ENCODE data around the gene SFTPA2. TPM values are rescaled to one million over a fixed set of nuclear protein-coding genes. Genes with fewer than 3 reads are reported as not detected.

The SFTPA2 gene
- total and polyA plus RNA-seq, 4 donors = 0.17 TPM; not detected in 3

- Histone ChIP-seq H3K9me3 (ENCODE audit: control insufficient read depth in 4 of 4, low read length in 3 of 4) (no peaks in the 10 kb centered on the region), H3K36me3 (ENCODE audit: control insufficient read depth in 4 of 4, insufficient read depth in 3 of 4, low read depth in 1 of 4, low read length in 3 of 4) (no peaks in the 10 kb centered on the region), H3K4me1 (ENCODE audit: control insufficient read depth in 4 of 4, insufficient read depth in 4 of 4, low read length in 3 of 4) (peaks cover 0 to 1% (median 0%) of the 10 kb centered on the region in 4 donors), H3K27ac (ENCODE audit: low read depth in 1 of 2, low read length in 2 of 2) (no peak overlapping the region), H3K27me3 (ENCODE audit: control insufficient read depth in 4 of 4, insufficient read depth in 4 of 4, low read length in 3 of 4) (no peaks in the 10 kb centered on the region), H3K9ac (ENCODE audit: low read depth in 1 of 2, low read length in 2 of 2) (no peak overlapping the region), H3K4me3 (ENCODE audit: low read depth in 1 of 3, low read length in 3 of 3) (no peak overlapping the region)
- TF ChIP-seq JUND (IDR thresholded peaks at IDR 0.05) (no peak), REST (IDR thresholded peaks at IDR 0.05) (no peak), TAF1 (conservative IDR thresholded peaks at IDR 0.05) (no peak)
- 84% methylated on average over 1 of the region's 1 CpG for WGBS
- DNase-seq (ENCODE audit: low spot score) = no peak
Observed at GRCh38 chr10:79604294-79604693, 44.1 kb upstream of the SFTPA2 start.

GRCh38 chr10:79602953-79603352 lies 42.7 kb upstream of the SFTPA2 start:
- Histone ChIP-seq H3K36me3 (ENCODE audit: control insufficient read depth in 4 of 4, insufficient read depth in 3 of 4, low read depth in 1 of 4, low read length in 3 of 4) (no peaks in the 10 kb centered on the region), H3K9me3 (ENCODE audit: control insufficient read depth in 4 of 4, low read length in 3 of 4) (peaks cover 0 to 4% (median 3%) of the 10 kb centered on the region in 4 donors), H3K27ac (ENCODE audit: low read depth in 1 of 2, low read length in 2 of 2) (no peak overlapping the region), H3K27me3 (ENCODE audit: control insufficient read depth in 4 of 4, insufficient read depth in 4 of 4, low read length in 3 of 4) (no peaks in the 10 kb centered on the region), H3K9ac (ENCODE audit: low read depth in 1 of 2, low read length in 2 of 2) (no peak overlapping the region), H3K4me3 (ENCODE audit: low read depth in 1 of 3, low read length in 3 of 3) (no peak overlapping the region), H3K4me1 (ENCODE audit: control insufficient read depth in 4 of 4, insufficient read depth in 4 of 4, low read length in 3 of 4) (no peaks in the 10 kb centered on the region)
- no peak for DNase-seq (ENCODE audit: low spot score)
- 69% methylated on average over 2 of the region's 2 CpGs for WGBS
- TF ChIP-seq HNF4G (IDR thresholded peaks at IDR 0.05) (no peak), YY1 (IDR thresholded peaks at IDR 0.05) (no peak), FOXA1 (IDR thresholded peaks at IDR 0.05) (no peak), CTCF (IDR thresholded peaks at IDR 0.05; ENCODE audit: low read depth, low read length, missing input control) (no peak), REST (IDR thresholded peaks at IDR 0.05) (no peak), ZBTB33 (IDR thresholded peaks at IDR 0.05) (no peak), EGR1 (IDR thresholded peaks at IDR 0.05; ENCODE audit: low read depth in 2 of 2) (no peak), GABPA (IDR thresholded peaks at IDR 0.05 in 1 of 2, conservative IDR thresholded peaks at IDR 0.05 in 1 of 2) (no peak), FOXA2 (IDR thresholded peaks at IDR 0.05) (no peak), MAX (IDR thresholded peaks at IDR 0.05) (no peak), TAF1 (conservative IDR thresholded peaks at IDR 0.05) (no peak), RAD21 (IDR thresholded peaks at IDR 0.05) (no peak), ATF3 (IDR thresholded peaks at IDR 0.05) (no peak), RXRA (IDR thresholded peaks at IDR 0.05) (no peak), NR2F2 (IDR thresholded peaks at IDR 0.05) (no peak), JUND (IDR thresholded peaks at IDR 0.05) (no peak), SP1 (IDR thresholded peaks at IDR 0.05) (no peak), HNF4A (conservative IDR thresholded peaks at IDR 0.05) (no peak)
